Right hindlimb (tissue), 1 donor: ENCODE results near the gene CDH12.
"Not testable (repeated sequence)": the region's sequence is repeated elsewhere in the genome, so short reads cannot be mapped to it uniquely, and the experiment has no call there.

Source experiments
- DNase-seq: peaks from one replicate; pipeline ENCODE4 v3.0.0-alpha.2; 2018

The CDH12 gene

DNA sequence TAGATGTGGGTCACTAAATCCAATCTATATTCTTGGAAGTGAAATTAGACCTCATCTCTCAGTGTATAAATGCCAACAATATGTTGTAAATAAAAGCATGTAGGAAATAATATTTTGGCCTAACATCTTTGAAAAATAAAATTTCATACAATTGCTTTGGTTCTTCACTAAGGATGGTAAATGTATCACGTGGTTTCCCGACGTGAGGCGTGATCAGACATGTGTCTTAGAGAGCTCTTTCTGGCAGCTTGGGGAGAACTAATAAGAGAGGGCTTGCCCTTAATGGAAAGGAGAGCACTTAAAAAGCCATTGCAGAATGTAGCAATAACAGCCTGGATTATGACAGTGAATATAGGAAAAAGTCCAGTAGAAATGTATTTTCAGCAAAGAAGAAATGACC lies 602.6 kb downstream of the CDH12 start:
- DNase-seq: no peak

DNA sequence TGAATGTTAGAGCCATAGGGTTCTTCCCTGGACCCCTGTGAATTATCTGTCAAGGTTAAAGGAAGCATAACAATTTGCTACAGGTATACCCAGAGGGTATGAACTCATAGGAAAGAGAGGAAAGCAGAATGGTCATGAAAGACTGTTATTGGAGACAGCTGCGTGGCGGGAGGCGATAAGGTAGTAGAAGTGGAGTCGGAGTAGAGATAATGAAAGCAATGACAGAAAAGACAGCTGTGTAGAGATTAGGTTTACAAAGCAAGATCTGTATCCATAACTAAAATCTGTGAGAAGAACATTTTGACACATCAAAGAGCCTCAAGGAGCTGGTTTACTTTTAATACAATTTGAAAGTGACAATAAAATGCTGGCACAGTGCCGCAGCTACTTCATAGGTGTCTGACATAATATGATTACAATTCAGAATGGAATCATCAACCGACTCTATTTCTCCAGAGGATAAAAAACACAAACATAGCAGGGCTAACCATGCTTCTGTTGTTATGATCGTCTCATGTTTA lies 603.9 kb downstream of the CDH12 start:
- DNase-seq: no peak

DNA sequence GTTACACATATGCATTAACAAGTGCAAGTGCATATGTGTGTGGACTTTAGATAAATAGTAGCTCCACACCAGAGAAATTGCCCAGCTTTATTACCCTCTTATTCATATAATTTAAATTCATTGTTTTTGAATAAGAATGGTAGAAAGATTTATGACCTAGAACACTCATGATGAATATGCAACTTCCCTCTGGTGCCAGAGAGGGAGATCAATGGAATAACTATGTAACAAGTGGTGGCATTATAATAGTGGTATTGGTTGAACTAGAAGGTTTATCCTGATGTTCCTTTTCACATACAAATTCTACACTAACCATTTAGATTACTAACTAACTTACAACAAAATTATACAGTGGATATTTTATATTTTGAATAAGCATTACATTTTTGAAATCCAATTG lies 607.4 kb downstream of the CDH12 start:
- DNase-seq: no peak

DNA sequence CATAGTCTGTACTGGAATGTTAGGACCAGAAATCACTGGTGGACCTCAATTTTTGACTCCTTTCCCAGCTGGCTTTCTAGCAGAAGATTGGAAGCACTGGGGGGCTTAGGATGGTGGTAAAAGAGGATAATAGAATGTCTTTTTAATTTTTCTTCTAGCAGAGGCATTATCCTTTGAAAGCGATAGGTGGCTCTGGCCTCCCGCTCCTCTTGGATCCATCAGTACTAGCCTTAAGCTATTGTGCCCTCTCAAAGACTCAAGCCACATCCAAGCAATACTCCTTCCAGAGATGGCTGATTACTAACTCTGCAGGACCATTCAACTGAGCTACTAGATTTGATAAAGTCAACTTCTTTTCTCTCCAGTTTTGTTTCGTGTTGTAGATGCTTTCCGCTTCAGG lies 610.6 kb downstream of the CDH12 start:
- no peak for DNase-seq

DNA sequence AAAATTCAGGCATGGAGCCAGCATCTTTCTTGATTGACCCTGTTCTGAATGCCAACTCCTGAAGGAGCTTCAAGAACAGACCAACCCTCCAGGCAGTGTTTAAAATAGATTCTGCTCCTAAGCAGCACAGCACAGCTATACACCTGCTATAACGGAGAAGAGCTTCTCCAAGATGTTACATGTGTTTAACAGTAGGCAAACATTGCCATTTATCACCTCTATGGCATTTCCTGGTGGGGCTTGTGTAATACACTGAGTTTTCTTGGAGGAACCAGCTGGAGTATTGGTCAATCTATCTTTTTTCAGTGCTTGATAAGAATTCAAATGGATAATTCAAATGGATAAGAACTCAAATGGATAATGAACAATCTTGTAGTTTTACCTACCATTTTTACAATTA lies 615.1 kb downstream of the CDH12 start:
- no peak for DNase-seq

DNA sequence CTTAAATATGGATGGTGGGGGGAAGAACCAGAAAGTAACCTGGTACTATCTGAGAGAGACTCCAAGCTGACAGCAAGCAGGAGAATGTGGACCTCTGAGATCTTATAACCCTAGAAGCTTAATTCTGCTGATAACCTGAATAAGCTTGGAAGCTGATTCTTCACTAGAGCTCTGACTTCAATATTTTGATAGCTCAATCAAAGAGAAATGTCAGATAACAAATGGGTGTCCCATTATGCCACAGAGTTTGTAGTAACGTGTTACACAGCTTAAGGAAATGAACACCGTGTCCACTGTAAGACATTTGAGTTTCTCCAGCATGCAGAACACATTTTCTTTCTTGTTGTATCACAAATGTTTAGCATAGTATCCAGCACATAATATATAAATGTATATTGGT lies 626.7 kb downstream of the CDH12 start:
- no peak for DNase-seq

DNA sequence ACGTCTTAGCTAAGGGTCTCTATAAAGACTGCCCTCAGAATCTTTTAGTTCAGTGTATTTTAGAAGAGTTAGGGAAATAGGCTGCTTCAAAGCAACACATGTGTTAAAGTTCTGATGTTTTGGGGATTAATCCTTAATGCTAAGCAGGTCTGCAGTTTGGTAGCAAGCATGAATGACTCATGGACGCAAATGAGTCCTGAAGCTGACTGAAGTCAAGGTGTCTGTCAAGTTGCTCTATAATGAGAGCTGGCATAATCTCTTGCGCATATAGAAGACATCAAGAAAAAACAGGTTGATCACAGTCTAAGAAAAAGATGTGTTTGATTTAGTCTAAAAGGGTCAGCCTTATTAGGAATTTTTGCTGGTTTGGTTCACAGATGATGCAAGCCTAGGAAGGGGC lies 630.1 kb downstream of the CDH12 start:
- no peak for DNase-seq

DNA sequence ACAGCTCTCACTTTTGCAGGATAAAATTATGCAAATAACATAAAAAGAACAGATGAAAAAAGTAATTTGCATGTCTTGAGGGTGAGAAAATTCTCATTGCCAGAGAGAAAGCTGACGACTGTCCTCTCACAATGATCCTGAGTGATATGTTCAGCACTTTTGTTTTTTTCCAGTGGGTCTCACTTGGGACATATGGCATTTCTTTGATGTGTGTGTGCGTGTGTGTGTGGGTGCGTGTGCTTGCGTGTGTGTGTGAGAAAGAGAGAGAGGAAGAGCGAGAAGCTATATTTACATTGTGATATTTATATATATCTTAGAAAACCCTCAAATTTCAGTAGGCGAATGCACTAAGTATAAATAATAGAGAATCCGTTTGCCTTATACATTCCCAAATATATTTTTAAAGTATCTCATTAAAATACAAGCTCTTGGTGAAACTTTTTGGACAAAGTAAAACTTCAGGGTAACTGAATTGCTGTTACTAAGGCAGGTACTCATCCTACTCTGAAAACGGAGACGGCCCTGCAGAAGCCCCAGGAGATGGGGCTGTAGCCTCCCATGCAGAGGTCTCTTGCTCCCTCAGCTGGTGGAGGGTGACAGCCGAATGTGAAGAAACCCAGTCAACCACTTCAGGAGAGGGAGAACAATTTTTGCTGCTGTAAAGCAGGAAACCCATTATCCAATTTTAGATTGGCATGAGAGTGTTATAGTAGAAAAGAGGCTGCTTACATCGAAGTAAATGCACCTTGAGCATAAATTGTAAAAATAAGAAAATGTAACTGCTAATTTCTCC lies 639.2 kb downstream of the CDH12 start:
- not testable (repeated sequence) for DNase-seq

DNA sequence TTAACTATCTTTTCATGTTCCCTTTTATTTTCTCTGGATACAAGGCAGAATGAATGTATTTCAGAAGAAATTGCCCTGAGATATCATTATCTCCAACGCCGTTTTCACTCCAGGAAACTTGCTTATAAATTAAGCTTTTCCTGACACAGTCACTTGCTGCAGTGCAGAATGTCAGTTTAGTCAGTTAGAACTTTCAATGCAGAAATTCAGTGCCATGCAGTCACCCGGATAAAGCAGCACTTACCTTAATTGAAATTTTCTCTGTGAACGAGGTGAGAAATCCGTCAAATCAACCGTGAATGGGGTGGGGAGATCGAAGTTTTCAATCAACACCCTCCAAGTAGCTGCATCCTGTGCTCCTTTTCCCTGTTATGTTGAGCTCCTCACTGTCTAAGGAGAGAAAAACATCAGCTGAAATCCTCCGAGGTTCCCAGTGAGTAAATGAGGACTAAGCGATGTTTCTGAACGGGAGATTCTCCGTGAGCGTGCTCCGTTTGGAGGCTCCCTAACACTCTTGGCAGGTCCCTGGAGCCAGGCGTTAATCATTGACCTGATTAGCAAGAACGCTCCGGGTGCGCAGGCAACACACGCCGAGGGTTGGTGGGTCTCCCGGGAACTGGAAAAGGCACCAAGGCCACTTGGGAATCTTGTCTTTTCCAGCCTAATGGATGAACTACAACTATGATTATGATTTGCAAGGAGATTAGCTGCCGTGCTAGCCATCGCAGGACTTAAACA lies 640.7 kb downstream of the CDH12 start:
- not testable (repeated sequence) for DNase-seq

DNA sequence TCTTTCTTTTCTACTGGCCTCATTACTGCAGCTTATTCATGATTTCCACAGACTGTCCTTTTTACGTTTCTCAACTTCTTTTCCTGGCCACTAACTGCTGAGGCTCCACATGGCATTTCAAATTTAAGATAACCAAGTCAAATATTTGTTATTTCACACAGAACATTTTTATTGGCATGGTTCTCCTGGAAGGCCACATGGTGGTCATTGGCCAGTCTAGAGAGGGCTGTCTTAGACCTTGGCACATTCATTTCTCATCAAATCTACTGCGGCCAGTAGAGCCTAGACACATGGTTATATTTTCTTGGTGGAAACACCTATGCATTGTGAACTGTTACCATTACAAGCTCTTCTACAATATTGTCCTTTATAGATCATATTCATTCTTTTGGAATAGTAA lies 644.7 kb downstream of the CDH12 start:
- not testable (repeated sequence) for DNase-seq

DNA sequence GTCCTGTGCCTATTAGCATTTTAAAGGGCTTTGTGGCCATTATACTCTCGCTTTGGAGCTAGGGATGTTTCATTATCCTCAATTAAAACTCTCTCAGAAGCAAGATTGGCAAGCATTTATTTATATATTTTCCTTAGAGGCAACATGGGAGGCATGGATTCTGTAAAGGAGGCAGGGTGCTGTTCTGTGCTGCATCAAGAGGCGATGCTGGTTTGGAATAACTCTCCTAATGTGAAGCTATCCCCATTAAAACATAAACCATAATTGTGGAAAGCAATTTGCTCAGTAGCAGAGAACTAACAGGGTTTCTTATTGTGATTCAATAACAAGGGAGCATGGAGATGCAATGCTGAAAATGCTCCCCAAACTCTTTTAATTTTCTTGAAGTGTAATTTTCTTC lies 664.5 kb downstream of the CDH12 start:
- not testable (repeated sequence) for DNase-seq

DNA sequence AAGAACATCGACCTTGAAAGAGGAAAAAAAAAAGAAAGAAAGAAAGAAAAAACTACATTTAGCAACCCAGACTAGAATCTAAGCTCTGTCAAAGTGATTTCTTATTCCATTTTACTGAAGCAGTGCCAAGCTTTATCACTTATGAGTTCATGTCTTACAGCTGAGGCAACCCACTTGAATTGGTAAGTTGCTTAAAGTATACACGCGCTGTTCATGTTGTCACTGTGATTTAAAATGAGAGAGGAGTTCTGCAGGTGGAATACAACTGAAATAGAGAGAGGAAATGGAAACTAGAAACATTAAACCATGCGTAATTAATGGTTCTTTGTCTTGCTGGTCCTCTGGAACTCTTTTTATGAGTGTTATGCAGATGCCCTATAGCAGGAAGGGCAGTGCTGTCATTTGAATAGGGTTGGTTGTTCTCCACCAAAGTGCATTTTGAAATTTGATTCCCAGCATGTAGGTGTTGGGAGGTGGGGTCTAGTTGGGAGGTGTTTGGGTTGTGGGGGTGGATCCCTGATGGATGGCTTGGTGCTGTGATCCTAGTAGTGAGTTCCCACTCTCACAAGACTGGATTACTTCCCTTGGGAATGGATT lies 665.4 kb downstream of the CDH12 start:
- not testable (repeated sequence) for DNase-seq

DNA sequence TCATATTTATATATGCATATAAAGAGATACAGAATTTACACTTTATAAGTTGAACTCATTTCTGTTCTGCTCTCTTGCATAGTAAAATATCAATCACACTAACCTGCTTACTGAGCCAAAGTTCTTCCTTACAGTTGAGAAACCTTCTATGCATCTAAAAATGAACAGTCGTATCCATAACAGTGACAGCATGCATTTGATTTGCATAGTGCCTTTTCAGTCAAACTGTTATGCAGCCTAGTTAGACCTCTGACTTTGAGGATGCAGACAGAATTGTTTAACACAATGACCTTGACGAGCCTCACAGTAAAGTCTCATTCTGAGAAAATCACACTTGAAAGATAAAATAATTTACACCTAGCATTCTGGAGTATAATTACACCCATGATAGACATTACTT lies 683.9 kb downstream of the CDH12 start:
- DNase-seq: not testable (repeated sequence)

DNA sequence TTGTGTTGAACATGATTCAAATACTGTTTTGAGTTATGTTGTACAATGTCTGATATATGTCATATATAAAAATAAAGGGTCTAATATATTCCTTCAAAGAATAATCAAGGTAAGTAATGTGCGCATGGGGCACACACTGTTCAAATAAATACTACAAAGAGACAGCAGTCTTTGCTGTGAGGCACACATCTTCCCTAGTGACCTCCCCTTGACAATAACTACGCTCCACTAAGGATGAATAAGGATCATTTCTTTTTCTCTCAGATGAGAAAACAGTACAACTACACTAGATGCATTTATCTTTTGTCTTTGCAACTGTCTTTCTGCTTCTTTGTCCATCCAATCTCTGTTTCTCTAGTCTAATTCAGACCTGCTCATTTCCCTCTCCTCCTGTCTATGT lies 684.4 kb downstream of the CDH12 start:
- not testable (repeated sequence) for DNase-seq

DNA sequence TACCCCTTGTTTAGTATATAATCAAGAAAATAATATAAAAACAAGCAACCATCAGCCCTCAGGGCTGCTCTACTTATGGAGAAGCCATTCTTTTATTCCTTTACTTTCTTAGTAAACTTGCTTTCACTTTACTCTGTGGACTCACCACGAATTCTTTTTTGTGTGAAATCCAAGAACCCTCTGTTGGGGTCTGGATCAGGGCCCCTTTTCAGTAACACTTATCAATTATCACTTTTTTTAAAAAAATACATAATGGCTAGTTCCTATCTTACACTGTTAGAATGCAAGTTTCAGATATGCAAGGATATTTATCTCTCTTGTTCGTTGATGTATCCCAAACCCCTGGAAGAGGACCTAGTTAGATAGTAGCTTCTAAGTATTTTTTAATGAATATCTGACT lies 687.2 kb downstream of the CDH12 start:
- DNase-seq: not testable (repeated sequence)

DNA sequence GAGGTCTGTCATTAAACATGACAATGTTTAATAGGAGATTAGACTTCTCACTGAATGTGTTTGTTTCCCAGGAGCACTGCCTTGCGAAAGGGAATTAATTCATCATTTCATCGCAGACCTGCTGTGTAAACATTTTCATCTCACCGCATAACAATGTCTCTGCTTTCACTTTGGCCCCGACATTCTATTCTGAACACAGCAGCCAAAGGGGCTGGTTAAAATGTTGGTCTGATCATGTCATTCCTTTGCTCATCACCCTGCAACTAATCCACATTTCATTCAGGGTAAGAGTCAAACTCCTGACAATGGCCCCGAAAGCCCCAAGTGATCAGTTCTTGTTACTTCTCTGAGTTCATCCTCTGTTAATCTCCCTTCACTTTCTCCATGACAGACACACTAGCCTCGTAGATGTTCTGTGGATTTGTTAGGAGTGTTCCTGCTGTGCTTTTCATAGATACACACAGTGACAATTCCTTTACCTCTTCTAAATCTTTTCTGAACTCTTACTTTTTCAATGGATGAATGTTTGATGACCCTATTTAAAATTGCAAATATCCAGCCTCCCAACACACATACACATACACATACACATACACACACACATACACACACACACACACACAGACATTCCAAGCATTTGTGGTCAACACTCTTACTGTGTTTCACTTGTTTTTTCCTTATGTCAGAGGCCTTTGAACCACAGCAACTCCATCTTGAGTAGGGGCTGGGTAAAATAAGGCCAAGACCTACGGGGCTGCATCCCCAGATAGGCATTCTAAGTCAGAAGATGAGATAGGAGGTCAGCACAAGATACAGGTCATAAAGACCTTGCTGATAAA lies 688.0 kb downstream of the CDH12 start:
- not testable (repeated sequence) for DNase-seq

DNA sequence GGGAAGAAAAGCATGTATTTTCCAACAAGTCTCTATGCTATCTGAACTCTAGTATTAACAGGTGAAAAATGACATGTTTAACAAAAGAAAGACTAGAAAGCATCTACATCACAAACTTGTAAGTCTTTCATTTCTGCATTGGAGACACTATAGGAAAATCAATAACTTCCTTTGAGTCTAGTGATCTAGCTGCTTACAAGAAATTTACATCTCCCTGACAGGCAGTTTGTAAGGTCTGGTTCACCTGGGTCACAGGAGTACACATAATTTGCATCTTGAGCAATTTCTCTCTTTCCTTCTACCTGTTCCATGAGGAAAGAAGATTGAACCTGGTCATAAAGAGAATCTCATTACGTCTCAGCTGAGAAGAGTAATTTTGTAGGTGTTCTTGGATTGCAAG lies 696.2 kb downstream of the CDH12 start:
- DNase-seq: not testable (repeated sequence)

DNA sequence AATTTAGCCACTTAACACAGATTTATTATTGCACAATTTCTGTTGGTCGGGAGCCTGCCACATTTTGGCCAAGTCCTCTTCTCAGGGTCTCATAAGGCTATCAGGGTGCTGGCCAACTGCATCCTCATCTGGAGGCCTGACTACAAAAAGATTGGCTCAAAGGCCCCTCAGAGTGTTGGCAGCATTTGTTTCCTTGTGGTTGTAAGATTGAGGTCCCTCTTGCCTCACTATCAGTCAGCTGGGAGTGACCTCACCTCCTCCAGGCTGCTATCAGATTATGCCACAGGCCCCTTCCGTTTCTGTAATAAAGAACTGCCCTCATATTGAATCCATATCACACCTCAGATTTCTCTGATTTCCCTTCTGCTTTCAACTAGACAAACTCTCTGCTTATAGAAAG lies 698.4 kb downstream of the CDH12 start:
- DNase-seq: not testable (repeated sequence)

DNA sequence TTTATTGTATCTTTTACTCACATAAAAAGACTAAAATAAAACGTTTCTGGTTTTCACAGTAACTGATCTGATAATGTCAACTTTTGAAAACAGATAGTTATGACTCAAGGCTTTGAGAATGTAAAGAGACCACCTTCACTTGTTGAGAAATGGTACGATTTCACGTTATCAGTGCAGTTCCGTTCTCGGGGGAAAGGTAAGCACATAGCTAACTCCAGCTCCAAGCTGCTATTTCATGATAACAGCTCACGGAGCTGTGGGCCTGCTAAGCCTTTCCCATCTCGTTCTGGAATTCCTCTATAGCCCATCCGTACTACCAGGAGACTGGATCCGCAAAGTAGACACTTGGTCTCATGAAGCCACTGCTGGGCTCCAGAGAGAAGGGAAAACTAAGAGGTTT lies 701.3 kb downstream of the CDH12 start:
- not testable (repeated sequence) for DNase-seq

DNA sequence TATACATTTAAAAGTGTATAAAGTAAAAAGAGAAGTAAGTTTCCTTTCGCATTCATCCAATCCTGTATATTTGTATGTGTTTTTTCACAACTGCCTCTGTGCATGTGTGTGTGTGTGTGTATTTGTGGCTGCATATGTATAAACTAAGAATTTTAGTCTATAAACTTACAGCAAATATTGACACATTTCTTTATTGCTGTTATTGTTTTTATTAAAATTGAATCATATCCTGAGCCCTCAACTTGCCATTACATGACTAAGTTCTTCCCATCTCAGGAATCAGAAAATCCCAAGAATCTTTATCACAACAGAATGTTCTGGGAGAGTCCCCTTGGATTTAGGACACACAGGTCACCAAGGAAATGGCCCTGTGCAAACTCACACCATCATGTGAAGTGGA lies 712.7 kb downstream of the CDH12 start:
- DNase-seq: not testable (repeated sequence)

DNA sequence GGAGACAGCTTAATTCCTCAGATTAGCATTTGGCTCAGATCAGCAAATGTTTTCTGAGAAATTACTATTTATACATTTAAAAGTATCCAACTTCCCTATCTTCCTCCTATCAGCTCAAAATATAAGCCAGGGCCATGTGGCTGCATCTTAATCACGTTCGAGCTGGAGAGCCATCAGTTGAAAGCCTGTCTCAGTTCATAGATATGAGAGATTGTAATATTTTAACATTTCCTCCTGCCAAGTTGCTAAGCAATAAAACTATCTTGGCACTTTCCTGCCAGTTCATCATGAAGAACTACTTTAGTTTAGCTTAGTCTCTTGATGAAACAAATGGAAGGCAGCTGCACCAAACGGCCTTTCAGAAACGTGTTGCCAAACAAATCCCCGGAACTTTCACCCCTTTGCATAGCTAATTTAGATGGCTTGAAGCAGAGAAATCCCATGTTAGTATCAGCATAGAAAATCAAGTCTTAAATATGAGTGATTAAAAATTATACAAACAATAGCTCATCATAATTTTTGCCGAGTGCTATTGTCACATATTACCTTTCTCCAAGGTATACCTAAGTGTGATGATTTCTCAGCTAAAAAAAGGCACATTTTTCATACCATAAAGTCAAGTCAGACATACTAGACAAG lies 713.4 kb downstream of the CDH12 start:
- DNase-seq: not testable (repeated sequence)

DNA sequence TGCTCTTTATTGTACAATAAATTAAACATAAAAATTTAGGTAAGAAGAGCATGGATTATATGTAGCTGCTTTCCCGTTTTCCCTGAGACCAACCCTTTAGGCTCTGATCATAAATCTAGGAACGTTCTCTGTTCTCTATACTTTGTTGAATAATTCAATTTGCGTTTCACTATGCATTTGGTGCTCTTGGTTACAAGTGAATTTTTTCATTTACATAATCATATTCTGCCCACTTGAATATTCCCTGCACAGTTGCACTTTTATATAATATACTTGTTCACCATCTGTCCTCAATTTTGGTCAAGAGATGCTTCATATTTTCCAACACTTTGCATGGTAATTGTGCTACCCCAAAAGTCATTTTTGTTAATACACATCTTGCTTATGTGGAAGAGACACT lies 741.8 kb downstream of the CDH12 start:
- DNase-seq: no peak
